Ramos (cell line): Measurements from ENCODE around the gene EGFR.

ENCODE experiments used
- in situ Hi-C: fragments of 300-500 bp; cut with MboI; formaldehyde crosslinking; loops from one replicate; pipeline ENCODE4 v1.14.3; 2022; ENCODE audit warnings: low sequenced_read_pairs; ENCODE audit not compliant: unreplicated experiment

The EGFR gene

DNA sequence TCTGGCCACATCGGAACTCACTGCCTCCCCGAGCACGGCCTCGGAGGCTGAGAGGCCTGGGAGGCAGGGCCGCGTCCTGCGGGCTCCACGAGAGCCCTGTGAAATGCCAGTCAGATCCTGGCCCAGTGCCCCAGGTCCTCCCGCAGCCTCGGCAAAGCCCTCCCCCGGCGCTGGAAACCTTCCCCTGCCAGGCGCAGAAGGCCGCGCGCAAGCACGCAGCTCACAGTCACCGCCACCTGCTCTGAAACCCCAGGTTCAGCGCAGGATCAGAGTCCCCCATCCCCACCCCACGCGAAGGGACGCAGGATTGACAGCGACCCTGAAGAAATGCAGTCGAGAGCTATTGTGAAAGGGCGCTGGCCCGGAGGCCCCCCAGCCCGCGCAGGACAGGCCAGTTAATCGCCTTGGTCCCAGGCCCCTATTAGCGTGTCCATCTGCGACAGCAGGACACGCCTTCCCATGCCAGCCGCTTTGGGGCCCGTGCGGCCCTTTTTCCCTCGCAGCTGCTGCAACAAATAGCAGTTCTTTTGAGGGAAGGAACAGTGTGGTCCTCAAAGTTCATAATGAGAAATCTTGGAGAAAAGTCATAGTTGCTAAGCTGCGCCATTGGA, 13.5 kb upstream of the EGFR start:
- in situ Hi-C loops, result no loop called here

DNA sequence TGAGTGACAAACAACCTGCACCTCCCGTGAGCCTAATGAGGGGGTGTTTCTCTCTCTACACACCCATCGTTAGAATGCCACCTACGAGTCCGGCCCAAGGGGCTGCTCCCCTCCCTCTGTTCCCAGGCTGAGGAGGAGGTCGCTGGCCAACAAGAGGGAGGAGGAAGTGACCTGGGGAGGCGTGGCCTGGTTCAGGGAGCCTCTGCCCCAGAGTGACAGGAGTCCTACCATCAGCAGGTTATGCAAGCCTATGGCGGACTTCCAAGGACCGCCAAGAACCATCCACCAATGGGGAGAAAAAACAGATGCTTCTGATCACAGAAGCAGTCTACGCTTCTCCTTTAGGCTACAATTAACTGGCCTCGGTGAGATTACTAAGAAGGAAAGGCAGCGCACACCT, 12.3 kb upstream of the EGFR start:
- in situ Hi-C loops, result no loop called here

DNA sequence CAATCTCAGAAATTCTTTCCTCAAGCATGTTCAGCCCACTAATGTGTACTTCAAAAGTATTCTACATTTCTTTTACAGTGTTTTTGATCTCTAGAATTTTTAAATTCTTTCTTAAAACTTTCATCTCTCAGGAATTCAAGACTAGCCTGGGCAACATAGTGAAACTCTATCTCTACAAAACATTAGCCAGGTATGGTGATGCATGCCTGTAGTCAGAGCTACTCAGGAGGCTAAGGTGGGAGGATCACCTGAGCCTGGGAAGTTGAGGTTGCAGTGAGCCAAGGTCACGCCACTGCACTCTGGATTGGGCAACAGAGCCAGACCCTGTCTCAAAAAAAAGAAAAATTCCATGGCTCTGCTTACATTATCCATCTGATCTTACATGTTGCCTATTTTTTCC, 5.0 kb upstream of the EGFR start:
- in situ Hi-C loops, result no loop called here

DNA sequence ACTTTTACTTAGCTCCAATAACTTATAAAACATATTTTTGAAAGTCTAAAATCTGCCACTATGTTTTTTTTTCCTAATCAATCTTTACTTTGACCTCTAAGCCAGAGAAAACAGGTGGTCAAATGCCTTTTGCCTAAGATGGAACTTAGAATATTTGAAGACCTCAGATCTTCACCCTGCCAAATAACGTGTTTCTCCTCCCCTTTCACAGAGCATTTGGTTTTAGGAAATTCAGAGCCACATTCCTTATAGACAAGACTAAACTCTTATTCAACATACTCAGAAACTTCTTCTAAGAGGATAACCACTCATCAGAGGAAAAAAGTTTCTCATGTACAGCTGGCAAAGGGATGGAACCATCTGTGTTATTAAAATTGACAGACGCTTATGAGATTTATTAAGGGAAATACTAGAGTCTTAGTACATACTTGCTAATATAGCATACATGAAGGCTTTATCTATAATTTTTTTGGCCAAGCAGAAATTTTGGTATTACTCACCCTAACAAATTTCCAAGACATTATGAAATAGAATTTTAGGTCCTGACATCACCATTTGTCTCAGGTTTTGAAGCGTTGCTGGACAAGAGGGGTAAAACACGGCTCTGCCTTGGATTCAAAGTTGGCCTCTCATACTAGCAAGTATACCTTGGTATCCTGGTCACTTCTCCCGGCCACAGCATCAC, 2.6 kb upstream of the EGFR start:
- in situ Hi-C loops, result no loop called here

DNA sequence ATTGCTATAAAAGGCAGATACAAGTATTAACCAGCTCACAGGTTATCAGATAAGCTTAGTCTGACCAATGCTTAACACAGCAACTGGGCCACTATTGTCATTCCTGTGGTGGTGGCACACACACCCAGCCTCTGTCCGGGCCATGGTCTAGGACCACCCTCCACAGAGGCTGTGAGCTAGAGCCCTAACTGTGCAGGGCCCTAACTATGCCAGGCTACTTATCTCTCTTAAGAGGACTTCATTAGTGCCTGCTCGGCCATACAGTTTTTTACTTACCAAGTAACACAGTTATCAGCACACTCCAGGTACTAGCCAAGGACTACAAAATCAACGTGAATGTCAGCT, 2.1 kb upstream of the EGFR start:
- in situ Hi-C loops, result no loop called here

DNA sequence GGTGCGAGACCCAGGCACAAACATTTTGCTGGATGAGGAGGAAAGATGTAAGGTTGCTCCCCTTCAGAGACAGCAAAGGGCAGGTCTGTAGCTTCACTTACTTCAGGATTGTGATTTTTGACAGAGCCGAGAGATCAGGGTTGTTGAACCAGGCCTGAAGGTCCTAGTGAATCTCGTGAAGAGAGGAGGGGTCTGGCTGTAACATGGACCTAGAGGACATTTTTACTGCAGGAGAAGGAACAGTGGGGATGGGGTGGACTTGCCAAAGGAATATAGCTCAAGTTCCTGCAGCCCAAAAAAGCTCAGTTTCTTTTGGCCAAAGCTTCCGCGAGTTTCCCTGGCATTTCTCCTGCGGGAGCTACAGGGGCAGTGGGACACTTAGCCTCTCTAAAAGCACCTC, 976 bp upstream of the EGFR start:
- in situ Hi-C loops, result no loop called here

DNA sequence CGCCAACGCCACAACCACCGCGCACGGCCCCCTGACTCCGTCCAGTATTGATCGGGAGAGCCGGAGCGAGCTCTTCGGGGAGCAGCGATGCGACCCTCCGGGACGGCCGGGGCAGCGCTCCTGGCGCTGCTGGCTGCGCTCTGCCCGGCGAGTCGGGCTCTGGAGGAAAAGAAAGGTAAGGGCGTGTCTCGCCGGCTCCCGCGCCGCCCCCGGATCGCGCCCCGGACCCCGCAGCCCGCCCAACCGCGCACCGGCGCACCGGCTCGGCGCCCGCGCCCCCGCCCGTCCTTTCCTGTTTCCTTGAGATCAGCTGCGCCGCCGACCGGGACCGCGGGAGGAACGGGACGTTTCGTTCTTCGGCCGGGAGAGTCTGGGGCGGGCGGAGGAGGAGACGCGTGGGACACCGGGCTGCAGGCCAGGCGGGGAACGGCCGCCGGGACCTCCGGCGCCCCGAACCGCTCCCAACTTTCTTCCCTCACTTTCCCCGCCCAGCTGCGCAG, 424 bp downstream of the EGFR start:
- in situ Hi-C loops, result no loop called here

DNA sequence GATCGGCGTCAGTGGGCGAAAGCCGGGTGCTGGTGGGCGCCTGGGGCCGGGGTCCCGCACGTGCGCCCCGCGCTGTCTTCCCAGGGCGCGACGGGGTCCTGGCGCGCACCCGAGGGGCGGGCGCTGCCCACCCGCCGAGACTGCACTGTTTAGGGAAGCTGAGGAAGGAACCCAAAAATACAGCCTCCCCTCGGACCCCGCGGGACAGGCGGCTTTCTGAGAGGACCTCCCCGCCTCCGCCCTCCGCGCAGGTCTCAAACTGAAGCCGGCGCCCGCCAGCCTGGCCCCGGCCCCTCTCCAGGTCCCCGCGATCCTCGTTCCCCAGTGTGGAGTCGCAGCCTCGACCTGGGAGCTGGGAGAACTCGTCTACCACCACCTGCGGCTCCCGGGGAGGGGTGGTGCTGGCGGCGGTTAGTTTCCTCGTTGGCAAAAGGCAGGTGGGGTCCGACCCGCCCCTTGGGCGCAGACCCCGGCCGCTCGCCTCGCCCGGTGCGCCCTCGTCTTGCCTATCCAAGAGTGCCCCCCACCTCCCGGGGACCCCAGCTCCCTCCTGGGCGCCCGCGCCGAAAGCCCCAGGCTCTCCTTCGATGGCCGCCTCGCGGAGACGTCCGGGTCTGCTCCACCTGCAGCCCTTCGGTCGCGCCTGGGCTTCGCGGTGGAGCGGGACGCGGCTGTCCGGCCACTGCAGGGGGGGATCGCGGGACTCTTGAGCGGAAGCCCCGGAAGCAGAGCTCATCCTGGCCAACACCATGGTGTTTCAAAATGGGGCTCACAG, 1.1 kb downstream of the EGFR start:
- in situ Hi-C loops, result no loop called here

DNA sequence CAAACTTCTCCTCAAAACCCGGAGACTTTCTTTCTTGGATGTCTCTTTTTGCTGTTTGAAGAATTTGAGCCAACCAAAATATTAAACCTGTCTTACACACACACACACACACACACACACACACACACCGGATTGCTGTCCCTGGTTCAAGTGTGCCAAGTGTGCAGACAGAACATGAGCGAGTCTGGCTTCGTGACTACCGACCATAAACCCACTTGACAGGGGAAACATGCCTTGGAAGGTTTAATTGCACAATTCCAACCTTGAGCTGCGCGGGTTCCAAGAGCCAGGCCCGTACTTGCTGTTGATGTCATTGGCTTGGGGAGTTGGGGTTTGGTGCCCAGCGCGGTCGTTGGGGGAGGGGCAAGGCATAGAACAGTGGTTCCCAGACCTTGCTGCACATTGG, 1.7 kb downstream of the EGFR start:
- in situ Hi-C loops, result no loop called here

DNA sequence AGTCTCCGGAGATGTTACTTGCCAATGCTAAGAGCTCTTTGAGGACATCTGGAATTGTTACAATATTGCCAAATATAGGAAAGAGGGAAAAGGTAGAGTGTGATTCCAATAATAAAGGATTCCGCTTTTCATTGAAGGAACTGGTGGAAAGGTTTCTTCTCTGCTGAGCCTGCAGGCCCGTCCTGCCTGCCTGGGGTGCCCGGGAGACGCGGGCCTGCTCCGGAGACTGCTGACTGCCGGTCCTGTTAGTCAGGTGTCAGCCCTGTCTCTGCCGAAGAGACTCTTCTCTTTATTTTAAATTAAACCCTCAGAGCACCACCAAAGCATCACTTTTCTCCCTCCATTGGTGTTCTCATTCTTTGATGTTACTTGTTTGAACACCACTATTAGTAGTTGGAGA, 2.2 kb downstream of the EGFR start:
- in situ Hi-C loops, result no loop called here

DNA sequence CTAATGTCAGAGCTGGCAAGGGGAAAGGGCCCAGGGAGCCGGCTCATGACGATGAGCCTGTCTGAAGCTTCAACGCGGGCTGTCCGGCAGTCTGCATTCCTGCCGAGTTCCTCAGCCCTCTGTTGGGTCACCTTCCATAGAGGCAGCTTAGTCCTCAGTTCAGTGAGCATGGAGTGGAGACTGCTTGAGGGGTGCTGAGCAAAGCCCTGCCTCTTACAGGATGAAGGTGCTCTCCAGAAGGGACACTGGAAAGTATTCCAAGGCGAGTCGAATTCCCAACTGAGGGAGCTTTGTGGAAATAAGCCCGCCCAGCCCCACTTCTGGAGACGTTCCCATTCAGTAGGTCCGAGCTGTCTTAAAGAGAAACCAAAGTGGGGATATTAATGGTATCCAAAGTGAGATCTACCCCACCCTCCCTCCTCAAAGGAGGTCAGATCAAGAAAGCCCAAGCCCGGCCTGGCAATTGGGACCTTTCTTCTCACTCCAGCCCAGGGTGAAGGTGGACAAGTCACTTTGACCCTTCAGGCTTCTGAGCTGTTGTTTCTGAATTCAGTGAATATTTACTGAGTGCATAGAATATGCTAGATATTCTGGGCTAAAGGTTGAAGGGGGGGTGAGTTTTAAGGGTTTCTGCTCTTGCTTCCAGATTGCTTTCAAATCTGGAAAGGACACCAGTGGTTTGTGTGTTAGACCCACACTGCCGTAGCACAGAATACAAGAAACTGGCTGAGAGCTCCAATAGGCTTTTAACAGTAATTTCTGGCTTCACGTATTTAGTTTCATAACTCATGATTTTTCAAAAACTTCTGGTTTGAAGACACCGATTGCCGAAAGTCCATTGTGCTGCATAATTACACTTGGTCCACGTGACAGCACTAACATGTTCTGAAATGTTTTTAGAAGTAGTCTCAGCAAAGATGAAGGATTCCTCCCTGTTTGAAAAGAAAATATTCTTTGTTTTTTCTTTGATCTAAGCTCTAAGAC, 3.5 kb downstream of the EGFR start:
- in situ Hi-C loops, result no loop called here

DNA sequence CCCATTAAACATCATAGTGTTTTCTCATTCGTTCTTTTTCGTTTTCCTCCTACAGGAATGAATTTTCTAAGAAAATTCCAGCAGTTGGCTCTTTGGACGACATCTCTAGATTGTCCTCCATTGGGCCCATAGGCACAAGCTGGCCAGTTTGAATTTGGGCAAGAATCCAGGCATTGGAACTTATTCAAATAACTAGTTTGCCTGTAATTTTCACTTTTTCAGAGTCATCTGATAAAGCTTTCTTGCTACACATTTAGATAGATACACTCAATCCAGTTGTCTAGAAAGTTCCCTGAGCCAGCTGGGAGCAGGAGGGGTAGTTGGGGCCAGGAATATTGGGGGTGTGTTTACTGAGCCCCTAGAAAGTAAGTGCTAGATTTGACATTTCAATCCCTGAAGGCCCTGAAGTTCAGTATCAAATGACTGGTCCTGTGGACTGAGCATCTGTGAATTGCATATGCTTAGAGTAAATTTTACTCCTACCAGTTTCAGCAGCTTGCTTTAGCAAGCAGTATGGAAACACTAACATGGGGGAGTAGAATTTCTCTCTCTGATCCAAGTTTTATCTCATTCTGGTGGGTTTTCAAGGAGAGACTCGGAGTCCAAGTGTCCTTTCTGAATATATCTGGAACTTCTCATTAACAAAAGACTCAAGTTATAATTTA, 5.2 kb downstream of the EGFR start:
- in situ Hi-C loops, result no loop called here

DNA sequence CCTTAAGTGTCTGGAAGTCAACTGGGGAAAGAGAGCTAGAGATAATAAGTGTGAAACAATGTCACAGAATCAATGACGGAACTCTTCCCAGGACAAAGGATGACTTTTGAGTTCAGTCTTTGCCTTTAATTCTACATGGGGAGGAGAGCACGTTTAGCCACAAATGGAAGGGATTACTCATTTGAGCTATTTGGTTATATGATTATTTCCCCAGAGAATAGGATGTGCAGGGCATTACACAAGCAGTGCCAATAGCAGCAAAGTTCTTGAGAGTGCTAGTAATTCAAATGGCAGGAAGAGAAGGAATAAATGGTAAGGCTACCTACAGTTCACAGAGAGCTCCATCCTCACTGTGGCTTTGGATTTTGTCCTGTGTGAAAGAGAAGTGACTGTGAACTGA, 6.0 kb downstream of the EGFR start:
- in situ Hi-C loops, result no loop called here

DNA sequence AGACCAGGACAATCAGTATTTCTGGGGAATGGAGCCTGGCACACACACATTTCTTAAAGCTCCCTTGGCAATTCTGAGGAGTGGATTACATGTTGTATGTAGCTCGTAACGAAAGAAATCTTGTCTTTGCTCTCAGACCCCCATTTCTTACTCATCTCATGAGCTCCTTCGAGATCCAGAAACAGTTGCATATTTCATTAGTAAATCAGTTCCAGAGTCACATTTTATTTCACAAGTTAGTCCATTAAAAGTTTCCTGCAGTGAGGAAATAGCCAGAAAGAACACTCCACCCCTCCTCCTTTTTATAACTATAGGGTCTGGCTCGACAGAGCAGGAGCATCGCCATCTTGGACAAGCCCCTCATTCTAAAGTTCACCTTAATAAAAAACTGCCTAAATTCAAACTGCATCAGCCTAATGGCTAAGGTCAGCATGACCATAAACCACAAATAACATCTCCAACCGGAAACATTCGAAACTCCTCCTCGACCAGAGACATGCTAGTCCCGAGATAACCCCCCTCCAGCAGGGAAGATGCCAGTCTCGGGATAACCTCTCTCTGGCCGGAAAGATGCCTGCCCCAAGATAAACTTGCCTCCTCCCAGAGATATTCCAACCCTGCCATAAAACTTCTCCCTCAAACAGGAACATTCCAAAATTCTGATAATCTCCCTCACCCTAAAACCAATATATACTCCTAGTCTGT, 7.4 kb downstream of the EGFR start:
- in situ Hi-C loops, result no loop called here

DNA sequence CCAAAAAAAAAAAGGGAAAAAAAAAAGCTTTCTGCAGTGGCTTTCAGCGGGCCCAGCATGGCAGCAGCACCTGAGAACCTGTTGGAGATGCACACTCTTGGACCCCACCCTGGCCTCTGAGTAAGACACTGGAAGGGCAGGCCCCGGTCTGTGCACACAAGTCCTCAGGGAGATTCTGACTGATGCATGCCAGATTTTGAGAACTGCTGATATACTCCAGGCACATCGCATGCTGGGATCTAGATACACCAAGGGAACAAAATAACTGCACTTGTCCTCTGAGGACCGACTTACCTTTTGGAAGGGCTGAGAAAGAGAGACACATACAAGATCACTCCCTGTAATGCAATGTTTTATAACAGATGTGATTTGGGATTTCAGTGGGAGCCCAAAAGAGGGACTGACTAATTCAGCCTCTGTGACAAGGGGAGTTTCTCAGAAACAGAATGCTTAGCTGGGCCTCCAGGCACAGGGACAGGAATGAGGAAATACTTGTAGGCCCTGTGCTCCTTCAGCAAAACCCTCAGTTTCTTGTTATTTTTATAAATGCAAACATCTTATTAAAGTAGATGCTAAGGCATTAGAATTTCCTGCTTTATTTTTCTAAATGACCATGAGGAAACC, 8.2 kb downstream of the EGFR start:
- in situ Hi-C loops, result no loop called here

DNA sequence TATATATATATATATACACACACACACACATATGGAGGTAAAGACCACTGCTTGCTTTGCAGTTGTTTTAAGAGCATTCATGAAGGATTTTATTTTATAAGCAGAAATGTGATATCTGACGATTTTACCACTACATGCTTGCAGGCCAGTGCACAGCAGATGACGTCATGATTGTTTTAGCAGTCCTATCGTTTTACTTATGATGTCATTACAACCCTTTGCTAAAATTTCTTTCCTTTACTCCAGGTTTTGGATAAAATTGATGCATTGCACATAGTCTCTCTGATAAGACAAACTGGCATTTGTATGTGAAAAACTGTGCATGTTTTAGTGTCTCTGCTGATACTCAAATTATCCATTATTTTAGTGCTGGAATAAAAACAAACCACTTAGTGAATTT, 9.2 kb downstream of the EGFR start:
- in situ Hi-C loops, result no loop called here

DNA sequence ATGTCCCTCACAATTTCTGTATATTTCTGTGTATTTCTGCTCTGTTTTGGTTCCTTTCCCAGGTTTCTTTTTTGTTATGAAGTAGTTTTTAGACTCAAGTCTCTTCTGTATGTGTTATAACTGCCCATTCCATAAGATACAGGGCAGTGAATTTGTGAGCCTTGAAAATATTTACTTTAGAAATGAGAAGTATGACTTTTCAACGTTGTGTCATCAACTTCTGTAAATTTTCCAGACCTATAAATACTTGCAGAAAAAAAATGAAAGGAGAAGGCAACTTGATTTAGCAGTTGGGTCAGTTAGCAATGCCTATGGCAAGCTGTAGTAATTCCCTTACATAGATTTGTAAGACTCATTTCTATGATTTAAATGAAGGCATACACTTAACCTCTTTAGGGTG, 11.5 kb downstream of the EGFR start:
- in situ Hi-C loops, result no loop called here

DNA sequence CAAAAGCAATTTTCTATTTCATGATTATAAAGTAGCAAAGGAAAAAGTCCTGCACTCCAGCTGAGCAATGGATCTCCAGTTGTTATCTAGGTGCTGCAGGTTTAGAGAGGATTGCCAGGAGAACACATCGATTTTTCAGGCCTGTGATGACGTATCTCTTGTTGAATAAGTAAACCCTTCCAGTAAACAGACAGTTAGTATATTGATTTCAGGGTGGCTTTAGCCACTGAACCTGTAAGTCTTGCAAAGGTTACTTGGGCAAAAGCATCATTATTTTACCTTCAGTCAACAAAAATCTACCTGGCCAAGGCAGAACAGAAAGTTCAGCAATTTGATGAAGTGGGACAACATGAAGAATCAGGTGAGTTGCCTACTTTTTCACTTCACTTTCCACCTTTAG, 12.3 kb downstream of the EGFR start:
- in situ Hi-C loops, result no loop called here
